Measurements from ENCODE around the gene NPPC.

The NPPC gene

GRCh38 chr2:231934441-231935206 lies 8.4 kb upstream of the NPPC start:
- no peak for DNase-seq

- DNase-seq, result no peak
Measured at GRCh38 chr2:231933916-231934401, 7.8 kb upstream of the NPPC start.

GRCh38 chr2:231932985-231933915 lies 7.1 kb upstream of the NPPC start:
- no peak for DNase-seq

DNA sequence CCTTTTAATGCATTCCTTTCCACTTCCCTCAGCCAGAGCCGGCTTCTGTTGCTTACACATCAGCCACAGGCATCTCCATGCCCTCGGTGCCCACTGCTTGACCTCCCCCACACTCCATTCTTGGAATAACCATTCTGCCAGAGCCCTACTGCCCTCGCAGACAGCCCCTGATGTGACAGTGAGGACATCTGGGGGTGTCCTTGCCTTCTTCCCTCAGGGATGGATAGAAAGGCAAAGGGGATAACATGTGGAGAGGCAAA lies 6.4 kb upstream of the NPPC start:
- no peak for DNase-seq

- no peak for DNase-seq
Measured at GRCh38 chr2:231931481-231931915, 5.3 kb upstream of the NPPC start.

DNA sequence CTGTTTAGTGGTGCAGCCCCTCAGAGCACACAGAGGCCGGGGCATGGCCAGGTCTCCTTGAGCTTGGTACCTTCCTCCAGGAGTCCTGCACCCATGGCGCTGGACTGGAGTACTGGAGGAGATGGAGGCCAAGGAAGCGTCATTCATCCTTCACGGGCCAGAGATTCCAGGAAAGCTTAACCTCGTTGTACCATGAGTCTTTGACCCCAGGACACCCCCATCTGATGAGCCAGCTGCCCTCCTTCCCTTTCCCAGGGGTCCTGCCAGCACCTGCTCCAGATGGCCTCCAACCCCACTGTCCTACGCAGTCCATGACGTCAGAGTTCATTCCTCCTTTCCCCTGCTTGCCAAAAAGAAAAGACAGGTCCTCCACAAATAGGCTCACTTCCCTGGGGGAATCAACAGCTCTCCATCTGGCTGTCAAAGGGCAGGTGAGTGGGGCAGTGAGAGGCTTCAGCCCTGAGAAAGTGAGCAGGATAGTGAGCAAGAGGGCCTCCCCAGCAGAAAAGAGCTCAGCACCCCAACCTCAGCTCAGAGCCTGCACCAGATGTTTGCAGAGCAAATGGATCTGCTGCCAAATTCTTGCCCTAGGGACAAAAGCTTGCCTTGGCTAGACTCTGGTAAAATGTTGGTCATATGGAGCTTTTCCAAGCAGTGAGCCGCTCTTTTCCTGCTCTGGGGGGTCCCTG lies 4.5 kb upstream of the NPPC start:
- no peak for DNase-seq

- no peak for DNase-seq
Measured at GRCh38 chr2:231929961-231930592, 3.9 kb upstream of the NPPC start.

GRCh38 chr2:231928901-231929725 lies 2.9 kb upstream of the NPPC start:
- no peak for DNase-seq

GRCh38 chr2:231928481-231928880 lies 2.3 kb upstream of the NPPC start:
- DNase-seq, result no peak

- DNase-seq, result no peak
Measured at GRCh38 chr2:231927566-231927890, 1.3 kb upstream of the NPPC start.

DNA sequence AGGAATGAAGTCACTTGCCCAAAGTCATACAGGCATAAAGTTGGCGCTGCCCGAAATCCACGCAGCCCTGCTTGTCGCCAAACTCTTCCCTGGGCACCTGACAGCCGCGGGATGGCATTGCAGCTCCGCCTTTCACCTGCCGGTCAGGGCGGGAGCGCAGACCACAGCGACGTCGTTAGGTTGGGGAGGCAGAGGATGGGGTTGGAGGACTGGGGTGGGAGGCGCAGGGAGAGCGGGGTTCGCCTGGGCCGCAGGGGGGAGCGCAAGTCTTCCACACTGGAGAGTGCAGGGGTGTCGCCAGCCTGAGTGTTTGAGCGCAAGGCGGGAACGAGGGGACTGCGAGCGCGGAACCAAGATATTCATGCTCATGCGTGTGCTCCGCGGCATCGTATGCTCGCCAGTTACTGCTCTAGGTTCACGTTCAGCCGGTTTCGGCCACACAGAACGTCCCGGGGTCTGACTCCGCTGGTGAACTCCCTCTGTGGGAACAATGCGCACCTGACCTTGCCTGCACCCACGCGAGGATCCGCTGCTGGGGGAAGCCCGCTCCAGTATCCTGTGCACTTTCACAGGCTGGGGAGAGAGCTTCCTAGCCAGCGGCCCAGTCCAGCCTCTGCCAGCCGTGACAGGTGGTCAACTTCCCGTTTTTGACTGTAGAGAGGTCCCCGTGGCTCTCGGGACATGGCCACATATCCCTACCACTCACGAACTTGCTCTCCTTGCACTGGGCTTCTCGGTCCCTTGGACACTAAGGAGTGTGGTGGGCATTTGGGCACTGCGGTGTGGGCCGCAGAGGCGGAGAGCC lies 767 bp upstream of the NPPC start:
- DNase-seq, result no peak

DNA sequence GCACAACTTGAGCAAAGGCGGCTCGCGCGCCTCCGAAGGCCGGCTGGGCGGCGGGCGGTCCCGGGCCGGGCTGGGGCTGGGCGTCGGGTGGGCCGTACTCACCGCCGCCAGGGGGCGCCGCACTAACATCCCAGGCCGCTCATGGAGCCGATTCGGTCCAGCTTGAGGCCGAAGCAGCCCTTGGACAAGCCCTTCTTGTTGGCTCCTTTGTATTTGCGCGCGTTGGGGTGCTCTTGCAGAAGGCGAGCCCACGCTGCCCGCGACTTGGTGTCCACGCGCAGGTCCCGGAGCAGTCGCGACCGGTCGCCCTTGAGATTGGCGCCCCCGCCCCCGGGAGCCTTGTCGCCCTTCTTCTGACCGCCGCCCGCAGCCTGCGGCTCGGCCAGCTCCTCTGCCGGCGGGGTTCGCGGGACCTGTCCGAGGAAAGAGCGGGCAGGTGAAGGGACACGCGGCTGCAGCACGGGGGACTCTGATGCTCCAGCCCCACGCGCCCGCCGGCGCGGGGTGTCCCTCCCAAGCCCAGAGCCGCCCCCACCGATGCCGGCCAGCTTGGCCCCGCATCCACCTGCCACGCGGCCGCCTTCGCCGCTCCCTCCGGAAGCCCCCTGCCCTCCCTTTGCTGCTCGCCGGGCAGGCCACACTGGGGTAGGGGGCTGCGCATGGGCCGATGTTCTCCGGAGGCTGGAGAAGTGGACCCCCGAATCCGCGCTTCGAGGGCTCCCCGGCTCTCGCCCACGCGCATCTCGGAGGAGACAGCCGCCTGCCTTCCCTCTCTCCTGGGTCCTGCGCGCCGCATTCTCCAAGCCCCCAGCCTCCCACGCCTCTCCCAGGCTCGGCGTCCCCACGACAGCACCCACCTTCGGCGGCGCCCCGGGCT lies 655 bp downstream of the NPPC start:
- peak; percentile 66 for DNase-seq

GRCh38 chr2:231924889-231925275 lies 1.3 kb downstream of the NPPC start:
- no peak for DNase-seq

GRCh38 chr2:231923951-231924888 lies 2.0 kb downstream of the NPPC start:
- DNase-seq, result no peak

DNA sequence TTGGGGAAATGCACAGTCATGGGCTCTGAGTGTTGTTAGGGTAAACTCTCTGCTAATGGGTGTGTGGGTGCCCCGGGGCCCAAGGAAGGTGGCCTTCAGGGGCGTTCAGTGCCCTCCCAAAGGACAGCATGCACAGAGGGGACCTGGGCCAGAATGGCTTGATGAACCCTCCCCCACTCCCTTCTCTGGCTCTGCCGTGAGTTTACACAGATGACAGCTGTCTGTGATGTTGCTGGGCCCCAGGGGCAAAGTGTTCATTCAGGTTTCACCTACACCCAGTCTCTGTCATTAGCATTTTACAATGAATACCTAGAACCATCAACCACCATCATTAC lies 3.2 kb downstream of the NPPC start:
- DNase-seq, result no peak

DNA sequence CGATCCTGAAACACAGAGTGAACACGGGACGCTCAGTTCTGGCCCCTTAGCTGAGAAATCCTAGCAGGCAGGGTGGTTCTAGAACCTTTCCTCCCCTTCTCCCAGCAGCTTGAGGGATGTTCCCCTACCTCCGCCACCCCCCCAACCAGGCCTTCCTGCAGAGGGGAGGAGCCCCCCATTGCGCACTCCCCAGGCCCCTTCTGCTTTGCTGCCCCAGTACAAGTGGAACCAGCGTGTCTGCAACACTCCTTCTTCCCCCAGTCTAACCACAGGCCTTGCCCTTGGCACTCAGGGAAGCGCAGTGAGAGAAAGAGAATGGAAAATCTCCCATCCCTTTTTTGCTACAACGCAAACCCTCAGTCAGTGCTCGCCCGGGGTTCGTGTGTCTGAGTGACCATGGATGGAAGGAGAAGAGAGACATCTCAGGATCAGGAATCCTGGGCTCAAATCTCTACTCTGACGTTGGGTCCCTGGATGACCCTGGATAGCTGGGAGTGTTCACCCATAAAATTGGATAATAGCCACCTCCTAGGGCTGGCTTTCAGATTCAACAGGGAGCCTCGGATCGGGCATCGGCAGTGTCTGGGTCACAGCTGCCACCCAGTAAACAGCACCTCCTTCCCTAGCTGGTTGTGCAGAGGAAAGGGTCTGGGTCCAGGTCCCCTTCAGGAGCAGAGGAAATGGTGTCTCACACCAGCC lies 3.7 kb downstream of the NPPC start:
- DNase-seq, result no peak

GRCh38 chr2:231920795-231921194 lies 5.4 kb downstream of the NPPC start:
- DNase-seq, result no peak

- DNase-seq, result no peak
Measured at GRCh38 chr2:231920366-231920765, 5.8 kb downstream of the NPPC start.

Measured in CD4-positive, alpha-beta T cell treated with Interleukin-12 subunit alpha and Interleukin-12 subunit beta, for 1 hour (primary cell).